ENCODE results near the gene ISG20.
"Not testable (repeated sequence)": the region's sequence is repeated elsewhere in the genome, so short reads cannot be mapped to it uniquely, and the experiment has no call there.

The ISG20 gene

DNA sequence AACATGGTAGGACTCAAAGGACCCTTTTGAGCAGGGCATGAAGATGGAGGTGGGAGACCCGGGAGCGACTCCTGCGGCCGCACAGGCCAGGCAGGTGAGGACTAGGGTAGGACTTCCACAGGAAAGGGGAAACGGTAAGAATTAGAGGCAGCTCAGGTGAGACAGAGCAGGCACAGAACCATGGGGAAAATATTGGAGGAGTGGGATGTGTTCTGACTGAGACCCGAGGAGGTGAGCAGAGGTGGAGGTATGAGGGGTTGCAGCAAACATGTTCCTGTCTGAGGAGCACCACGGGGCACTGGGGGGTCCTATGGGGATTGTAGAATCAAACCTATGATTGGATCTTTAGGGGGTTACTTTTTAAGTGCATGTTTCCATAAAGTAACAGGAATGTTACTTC lies 1.4 kb upstream of the ISG20 start:
- no peak for DNase-seq

DNA sequence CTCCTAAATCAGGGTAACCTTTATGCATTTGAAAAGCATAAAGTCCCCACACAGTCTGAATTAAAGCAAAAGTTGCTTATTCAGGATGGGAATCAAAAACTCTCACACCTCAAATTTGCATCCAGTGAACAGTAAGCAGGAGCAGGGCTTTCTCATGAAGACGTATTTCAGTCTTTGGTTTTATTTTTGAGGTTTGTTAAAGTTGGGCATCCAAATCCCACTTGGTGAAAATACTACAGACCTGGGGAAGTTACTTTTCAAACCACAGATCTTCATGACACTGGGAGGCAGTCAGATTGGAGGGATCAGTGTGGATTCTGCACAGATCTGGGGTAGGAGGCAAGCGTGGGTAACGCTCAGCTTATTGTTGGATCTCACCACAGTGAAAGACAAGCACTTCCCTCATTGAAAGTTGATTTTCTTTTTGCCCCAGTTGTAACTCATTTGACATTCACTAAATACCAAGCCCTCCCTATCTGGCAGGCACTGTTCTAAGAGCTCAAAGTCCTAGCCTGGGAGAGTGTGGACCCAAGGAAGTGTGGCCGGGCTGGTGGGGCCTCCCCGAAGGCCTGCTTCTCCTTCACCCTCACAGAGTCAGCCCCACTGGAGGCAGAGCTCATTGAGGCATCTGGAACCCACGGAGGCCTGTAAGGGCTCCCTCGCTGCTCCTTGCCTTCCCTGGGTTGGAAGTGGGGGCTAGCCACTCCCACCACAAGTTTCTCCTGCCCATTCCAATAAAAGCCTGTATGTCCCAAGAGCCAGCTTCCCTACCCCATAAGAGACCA lies 783 bp upstream of the ISG20 start:
- DNase-seq, result no peak

DNA sequence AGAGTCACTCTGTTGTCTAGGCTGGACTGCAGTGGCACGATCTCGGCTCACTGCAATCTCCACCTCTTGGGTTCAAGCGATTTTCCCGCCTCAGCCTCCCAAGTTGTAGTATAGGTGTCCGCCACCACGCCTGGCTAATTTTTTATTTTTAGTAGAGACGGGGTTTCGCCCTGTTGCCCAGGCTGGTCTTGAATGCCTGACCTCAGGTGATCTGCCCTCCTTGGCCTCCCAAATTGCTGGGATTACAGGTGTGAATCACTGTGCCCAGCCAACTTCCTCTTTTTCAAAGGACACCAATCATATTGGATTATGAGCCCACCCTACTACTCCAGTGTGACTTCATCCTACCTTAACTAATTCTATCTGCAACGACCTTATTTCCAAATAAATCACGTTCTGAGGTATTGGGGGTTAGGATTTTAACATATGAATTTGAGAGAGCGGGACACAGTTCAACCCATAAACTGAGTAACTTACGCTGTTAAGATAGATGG lies 3.2 kb downstream of the ISG20 start:
- DNase-seq, result no peak

DNA sequence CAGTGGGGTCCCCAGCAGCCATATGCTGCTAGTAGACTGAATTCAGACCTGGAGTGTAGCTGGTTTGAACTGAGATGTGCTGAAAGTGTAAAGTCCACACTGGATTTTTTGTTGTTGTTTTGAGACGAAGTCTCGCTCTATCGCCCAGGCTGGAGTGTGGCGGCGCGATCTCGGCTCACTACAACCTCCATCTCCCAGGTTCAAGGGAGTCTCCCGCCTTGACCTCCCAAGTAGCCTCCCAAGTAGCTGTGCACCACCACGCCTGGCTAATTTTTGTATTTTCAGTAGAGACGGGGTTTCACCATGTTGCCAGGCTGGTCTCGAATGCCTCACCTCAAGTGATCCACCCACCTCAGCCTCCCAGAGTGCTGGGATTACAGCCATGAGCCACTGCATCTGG lies 3.7 kb downstream of the ISG20 start:
- DNase-seq, result not testable (repeated sequence)

DNA sequence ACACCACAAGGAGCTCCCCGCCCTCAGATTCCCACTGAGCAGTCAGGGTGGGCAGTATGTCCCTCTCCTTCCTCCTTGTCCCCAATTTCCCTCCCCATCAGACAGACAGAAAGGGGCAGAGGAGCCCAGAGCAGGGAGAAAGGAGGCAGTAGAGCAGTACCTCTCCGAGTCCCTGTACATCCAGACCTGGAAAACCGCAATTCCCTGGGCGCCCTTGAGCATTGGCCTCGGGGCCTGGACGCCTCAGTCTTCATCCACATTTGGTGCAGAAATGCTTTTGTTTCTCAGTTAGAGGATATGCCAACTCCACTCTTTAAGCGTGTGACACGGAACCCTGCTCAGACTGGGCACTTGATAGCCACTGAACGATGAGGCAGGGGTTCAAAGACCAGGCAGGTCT lies 5.9 kb downstream of the ISG20 start:
- no peak for DNase-seq

DNA sequence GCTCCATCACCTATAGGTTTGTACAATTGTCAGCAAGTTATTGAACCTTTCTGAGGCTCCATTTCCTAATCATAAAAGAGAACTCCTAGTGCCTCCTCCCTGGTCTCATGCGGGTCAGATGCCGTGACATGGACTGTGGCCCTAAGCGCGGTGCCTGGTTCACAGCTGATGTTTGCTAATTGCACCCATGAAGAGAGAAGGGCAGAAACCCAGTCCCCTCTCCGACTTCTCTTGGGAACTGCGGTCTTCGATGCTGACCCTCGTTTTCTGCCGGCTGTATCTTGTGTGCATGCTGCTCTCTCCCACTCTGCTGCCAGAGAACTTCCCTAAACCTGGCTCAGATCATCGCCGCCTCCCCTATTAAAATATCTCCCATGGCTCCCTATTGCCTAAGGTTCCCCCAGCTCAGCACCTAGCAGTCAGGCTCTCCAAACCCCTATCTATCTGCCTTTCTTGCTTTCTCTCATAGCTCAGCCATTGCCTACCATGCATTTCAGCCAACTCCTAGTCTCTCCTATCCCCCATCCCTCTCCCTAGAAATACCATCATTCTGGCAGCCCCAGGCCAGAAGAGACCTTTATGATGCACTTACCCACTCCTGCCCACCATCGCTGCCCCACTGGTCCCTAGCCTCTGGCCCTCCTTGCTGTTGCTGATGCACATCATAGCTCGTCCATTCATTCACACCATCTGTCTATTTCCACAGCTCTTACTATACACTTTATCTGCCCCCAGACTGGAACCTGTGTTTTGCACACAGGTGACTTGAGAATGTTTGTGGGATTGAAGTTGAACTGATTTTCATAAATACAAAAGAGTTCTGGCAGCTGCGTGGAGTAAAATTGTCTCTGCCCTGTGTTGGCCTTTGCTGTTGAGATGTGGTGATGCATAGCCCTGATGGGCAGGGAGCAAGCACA lies 6.6 kb downstream of the ISG20 start:
- no peak for DNase-seq

DNA sequence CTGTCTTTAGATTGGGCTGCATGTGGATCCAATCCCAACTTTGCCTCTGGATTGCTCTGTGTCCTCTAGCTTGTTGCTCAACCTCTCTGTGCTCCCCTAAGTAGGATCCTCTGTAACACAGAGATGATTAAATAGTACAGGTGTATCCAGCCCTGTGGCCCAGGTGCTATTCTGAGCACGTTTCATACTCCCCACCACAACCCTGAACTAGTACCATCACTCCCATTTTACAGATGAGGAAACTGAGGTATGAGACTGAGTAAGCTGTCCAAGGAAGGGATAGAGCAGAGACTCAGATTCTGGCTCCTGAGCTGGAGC lies 7.2 kb downstream of the ISG20 start:
- no peak for DNase-seq

DNA sequence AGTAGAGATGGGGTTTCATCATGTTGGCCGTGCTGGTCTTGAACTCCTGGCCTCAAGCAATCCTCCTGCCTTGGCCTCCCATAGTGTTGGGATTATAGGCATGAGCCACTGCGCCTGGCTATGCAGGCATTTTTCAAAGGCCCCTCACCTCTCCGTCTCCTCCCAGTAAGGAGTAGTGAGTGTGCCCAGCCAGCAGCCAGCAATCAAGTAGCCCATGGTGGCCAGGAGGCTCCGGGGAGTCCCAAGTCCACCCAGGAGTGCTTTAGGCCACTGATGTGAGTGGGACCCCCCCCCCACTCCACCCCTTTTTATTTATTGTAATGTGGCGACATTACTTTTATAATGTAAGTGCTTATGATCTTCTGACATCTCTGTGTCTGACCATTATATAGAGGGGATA lies 8.1 kb downstream of the ISG20 start:
- DNase-seq, result no peak

DNA sequence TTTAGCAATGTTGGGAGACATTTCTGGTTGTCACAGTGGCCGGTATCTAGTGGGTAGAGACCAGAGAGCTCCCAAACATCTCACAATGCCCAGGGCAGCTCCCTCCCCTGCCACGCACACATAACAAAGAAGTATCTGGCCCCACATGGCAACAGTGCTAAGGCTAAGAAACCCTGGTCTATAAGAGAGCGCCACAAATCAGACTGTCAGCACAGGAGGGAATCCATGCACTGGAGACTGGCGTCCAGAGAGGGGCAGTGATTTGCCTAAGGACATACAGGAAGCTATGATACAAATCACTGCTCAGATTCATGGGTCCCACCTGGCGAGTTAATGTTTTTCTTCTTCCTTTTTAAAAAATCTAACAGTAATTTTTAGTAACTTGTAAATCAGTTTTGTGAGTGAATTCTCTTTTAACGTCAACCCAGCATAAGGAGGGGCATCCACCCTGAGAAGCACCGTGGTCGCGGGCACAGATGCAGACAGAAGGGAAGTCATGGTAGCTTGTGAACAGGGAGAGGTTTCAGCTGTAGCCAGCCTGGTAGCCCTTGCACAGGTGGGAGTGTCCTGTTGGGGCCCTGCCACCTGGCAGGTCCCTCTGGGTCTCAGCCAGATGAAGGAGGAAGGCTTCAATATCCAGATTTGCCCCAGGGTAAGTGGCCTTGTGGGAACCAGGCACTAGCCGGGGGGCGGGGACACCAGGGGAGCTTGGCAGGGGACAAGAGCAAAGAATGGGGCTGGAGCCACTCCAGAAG lies 8.7 kb downstream of the ISG20 start:
- no peak for DNase-seq

DNA sequence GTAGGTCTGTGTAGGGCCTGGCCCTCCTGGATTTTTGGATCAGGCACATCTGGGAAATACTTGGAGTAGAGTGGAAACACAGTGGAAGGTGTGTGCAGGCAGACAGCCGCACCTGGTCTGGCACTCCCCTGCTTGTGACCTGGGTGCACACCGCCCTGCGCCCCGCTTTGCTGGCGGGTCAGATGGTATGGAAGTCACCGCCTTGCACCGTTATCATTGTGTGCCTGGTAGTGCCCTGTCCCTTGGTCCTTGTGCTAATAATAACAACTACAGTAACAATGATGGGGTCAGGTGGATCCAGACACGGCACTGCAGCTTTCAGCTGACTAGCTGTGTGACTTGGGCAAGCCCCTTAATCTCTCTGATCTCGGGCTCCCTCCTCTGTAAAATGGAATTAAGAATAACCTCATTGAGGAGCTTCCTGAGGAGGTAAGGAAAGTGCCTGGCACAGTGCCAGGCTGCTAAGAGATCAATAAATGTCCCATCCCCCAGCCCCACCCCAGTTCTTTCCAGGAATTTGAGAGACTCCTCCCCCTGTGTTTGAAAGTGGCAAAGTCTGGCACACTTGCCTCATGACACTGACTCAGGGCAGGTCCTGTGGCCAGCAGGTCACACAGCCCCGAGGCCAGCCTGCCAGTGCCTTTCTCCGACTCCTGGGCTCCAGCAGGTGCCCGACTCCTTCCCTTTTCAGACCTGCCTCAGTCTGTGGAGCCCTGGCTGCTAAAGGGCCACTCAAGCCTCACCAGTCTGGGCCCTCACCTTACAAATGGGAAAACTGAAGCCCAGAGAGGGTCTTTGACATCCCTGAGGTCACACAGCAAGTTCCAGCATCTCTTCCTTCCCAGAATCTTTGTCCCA lies 9.8 kb downstream of the ISG20 start:
- DNase-seq, result no peak

DNA sequence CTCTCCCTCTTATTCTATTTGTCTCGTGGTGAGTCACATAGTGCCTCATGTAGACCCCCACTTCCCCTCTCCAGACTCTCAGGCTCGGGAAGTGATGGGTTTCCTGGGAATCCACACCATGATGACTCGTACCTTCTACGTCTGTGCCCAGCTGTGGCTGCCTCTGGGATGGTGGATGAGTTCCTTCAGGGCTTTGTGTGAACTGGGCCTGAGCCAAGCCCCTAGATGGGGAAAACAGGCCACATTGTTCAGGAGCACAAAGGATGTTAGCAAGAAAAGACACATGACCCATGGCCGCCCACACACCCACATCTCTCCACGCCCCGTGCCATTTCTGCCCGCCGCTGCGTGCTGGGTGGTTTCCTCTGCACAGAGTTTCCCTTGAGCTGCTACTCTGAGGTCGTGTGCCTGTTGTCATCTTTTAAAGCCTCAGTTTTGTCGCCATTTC lies 10.5 kb downstream of the ISG20 start:
- no peak for DNase-seq

DNA sequence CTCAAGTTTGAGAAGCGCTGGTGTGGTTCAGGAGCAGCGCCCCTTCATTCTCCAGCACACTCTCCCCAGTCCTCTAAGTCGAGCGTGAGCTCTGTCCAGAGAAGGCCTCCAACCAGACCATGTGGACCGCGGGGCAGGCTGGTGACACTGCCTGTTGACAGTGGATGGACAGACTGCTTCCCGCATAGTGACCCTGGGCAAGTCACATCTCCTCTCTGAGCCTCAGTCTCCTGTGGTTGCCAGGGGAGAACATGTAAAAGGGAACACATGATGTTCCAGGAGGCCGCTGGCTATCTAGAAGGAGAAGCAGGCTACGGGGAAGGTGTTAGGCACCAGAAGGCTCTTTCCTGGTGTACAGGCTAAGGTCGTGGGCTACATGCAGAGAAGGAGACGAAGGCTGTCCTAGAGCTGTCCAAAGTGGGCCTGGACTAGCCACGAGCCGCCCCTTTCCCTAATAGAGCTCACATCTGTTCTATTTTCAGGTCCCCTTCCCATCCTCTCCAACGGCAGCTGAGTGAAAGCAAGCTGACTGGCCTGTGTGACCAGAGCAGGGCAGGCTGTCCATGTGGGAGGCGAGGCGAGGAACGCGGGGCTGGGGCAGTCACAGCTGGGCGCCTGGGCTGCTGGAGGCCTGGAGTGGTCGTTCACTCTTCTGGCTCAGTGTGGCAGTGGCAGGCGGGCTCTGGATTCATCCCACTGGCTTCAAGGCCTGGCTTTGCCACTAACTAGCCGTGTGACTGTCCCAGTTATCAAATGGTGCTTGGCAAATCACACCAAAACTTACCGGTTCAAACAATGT lies 11.1 kb downstream of the ISG20 start:
- no peak for DNase-seq

DNA sequence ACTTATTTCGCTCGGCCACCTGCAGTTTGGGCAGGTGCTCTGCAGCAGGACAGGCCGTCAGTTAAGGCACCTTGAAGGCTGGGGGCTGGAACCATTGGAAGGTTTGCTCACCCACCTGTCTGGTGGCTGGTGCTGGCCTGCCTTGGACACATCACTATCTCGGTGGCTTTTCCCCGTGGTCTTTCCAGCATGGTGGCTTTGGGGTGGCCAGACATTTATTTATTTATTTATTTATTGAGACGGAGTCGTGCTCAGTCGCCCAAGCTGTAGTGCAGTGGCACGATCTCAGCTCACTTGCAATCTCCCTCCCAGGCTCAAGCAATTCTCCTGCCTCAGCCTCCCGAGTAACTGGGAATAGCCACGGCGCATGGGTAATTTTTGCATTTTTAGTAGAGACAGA lies 11.7 kb downstream of the ISG20 start:
- DNase-seq, result no peak

DNA sequence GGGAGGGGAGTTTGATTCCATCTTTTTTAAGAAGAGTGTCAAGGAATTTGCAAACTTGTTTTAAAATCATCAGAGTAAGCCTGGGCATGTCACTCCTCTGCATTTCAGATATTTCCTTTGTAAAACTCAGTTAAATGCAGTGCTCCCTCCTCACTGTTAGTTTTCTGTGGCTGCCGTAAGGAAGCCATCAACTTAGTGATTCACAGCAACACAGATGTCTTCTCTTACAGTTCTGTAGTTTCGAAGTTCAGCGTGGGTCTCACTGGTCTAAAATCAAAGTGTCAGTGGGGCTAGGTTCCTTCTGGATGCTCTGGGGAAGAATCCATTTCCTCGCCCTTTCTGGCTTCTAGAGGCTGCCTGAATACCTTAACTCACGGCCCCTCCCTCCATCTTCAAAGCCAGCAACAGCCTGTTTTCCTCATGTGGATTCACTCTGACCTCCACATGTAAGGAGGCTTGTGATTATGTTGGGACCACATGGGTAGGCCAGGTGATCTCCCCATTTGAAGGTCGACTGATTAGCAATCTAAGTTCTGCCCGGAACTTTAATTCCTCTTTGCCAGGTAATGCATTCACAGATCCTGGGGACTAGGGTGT lies 12.4 kb downstream of the ISG20 start:
- no peak for DNase-seq

DNA sequence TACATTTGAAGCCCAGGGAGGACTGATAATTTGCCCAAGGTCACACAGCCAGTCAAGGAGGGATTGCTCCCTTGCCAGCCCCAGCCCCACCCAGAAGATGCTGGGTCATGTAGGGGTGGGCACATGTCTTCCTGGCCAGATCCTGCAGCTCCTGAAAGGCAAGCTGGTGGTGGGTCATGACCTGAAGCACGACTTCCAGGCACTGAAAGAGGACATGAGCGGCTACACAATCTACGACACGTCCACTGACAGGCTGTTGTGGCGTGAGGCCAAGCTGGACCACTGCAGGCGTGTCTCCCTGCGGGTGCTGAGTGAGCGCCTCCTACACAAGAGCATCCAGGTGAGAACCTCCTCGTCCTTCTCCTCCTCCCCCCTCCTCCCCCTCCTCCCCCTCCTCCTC lies 13.2 kb downstream of the ISG20 start:
- DNase-seq, result no peak

DNA sequence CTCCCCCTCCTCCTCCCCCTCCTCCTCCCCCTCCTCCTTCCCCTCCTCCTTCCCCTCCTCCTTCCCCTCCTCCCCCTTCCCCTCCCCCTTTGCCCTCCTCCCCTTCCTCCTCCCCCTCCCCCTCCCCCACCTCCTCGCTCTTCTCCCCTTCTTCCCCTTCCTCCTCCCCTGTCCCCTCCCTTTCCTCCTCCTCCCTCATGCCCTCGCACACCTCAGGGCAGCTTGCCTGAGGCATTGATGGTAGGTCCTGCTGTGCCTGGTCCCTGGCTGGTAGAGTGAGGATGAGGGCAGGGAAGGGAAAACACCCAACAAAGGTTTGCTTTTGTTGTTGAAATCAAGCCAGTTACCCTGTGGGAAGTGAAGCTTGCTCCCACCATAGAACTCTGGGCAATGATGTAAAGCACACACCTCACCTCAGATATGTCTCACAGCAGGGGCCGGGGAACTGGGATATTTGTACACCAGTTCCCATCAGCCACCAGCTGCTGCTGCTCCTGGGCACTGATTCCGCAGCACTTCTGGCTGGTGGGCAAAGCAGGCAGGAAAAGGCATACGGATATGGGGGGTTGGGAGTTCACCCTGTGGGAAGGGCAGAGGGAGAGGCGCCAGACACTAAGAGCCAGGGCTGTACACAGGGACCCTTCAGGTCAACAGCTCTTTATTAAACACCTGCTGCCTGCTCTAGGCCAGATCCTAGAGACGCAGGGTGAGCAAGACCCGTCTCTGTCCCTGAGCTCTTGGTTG lies 13.8 kb downstream of the ISG20 start:
- no peak for DNase-seq

DNA sequence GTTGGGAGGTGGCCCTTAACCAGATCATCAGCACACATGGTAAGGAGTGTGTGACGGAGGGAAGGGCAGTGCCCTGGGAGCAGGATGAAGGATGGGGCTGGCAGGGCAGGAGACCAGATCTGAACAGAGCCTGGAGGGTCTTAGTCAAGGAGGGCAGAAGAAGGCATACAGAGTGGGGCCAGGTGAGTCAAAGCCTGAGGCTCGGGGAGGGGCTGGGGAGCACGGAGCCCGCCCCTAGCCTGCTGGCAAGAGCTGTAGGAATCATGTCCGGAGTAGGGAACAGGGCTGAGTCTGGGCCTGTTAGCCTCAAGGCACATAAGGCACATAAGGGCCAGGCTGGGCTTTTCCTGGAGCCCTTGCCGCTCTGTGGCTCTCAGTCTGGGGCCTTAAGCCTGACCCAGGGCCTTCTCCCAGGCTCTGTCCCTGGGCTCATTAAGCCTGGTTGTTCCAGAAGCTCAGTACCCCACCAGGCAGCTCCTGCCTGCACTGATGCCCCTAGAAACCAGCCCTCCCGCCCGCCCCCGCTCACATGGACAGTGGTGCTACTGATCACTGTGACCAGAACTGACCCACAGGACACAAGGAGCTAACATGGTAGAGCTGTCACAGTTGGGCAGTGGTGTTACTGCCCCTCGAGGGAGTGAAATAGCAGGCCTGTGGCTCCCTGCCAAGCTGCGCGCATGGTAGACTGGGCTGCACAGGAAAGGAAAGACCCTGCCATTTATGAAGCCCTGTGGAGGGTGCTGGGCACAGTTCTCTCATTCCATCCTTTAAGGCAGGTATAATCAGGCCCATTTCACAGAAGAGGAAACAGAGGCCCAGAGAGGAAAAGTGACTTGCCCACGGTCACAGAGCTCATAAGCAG lies 14.6 kb downstream of the ISG20 start:
- DNase-seq, result no peak

DNA sequence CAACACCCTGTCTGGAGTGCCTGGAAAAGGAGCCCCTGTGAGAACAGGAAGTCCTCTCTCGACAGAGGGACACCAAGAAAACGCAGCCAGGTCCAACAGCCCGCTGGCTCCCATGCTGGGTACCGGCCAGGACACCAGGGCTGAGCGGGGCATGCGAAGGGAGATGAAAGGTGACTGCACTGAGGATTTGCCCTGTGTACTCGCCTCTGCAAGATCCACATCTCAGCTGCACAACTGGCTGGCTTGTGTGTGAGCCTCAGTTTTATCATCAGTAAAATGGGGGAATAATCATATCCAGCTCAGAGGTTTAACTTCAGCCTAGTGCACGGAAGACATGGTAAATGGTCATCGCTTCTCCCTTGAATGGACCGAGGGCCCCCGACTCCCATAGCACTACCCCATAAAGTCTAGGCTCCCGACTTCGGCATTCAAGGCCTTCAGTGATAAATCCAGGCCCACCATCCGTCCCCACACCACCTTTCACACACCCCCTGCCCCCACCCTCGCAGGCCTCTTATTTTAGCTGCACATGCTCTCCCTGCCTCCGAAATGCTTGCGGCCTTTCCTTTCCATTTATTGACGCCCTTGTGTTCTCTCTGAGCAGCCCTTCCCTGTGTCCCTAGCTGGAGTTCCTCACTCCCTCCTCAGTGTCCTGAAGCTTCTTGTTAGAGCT lies 15.8 kb downstream of the ISG20 start:
- no peak for DNase-seq

DNA sequence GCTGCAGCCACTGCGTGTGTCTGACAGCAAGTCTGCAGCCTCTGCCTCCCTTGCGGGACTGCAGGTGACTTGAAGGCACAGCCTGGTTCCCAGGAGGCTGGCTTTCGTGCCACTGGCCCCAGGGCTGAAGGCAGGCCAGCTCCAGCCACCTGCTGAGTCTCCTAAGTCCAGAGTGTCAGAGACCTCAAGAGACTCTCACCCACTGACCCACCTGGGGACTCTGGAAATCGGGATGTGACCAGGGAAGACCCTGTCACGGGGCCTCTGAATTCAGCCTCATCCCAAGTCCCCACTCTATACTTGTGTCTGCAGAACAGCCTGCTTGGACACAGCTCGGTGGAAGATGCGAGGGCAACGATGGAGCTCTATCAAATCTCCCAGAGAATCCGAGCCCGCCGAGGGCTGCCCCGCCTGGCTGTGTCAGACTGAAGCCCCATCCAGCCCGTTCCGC lies 16.3 kb downstream of the ISG20 start:
- DNase-seq, result no peak

Data from MV-4-11 (cell line).